Measurements from ENCODE around the gene CRYM. TPM values are rescaled to one million over a fixed set of nuclear protein-coding genes. Genes with fewer than 3 reads are reported as not detected.
"Not testable (repeated sequence)": the region's sequence is repeated elsewhere in the genome, so short reads cannot be mapped to it uniquely, and the experiment has no call there.

Gene CRYM
- total RNA-seq (10 to 100 TPM in 1 of 2 donors, 1 to 10 TPM in 1; 7.6 to 22.2 TPM), polyA plus RNA-seq (ENCODE audit: insufficient read length in 2 of 2) (1 to 10 TPM; 4.0 to 4.3 TPM)
- long read RNA-seq, donor 1: 0 reads
- long read RNA-seq, donor 2, partial matches to known transcripts: 0 of 1 reads
- long read RNA-seq, donor 2, other reads (novel, unspliced or antisense): 0 of 1 reads
- long read RNA-seq, donor 3, partial matches to known transcripts: 26 of 26 reads
- long read RNA-seq, donor 3, other reads (novel, unspliced or antisense): 0 of 26 reads
- long read RNA-seq, donor 4: 0 reads

DNA sequence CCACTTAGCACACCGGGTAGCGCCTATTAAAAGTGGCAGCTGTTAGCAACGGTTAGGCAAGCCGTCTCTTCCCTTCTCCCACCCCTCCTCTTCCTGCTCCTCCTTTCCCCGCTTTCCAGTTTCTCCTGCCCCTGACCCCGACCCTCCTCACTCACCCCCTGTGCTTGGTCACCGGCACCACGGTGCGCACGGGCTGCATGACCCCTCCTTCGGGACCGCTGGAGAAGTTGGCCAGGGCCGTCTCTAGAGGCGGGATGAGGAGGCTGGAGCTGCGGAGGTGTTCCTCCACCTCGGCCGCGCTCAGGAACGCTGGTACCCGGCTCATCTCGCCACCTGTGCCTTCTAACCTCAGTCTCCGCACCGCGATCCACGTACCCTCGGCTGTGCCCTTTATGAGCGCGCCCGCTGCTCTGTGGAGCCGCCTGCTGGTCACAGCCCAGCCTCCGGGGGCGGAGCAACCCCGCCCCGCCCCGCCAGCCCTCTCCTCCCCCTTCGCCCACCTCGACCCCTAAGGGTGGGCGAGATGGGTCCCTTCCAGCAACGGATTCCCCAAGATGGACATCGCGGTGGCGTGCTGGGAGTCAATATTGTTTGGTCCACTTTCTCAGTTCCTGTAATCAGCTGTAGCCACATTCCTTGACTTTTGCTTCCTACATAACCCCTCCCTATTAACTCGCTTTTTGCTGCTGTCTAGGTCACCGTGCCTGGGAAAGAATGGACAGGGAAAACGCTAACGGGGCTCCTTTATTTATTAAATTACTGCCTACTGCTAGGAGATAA lies at the start of gene CRYM:
CRYM (minus strand) TSS at position 364 of the 780 bp plus-strand sequence; CDS start at position 325, 39 bp downstream.
- H3K4me1 ChIP-seq (ENCODE audit: control insufficient read depth, insufficient read depth, low read length): peaks cover 6% of the 10 kb centered on the region
- DNase-seq (ENCODE audit: low read depth in 4 of 6, low spot score in 6 of 6): peak in 3 of 6 donors; percentile 18 to 69 (median 61)
- peak within 1 kb of the TSS; percentile 58 for H3K4me3 ChIP-seq (ENCODE audit: low read depth, low read length)
- peaks cover 25% of the 10 kb centered on the region for H3K27me3 ChIP-seq (ENCODE audit: control insufficient read depth, insufficient read depth, low read length)
- no peaks in the 10 kb centered on the region for H3K9me3 ChIP-seq (ENCODE audit: control insufficient read depth, insufficient read depth, low read length)
- WGBS (ENCODE audit: insufficient coverage): 1% methylated on average over 40 of the region's 46 CpGs
- no peaks in the 10 kb centered on the region for H3K36me3 ChIP-seq (ENCODE audit: control insufficient read depth, insufficient read depth, low read length)
- no peak within 1 kb of the TSS for H3K27ac ChIP-seq (ENCODE audit: low read depth, low read length)

DNA sequence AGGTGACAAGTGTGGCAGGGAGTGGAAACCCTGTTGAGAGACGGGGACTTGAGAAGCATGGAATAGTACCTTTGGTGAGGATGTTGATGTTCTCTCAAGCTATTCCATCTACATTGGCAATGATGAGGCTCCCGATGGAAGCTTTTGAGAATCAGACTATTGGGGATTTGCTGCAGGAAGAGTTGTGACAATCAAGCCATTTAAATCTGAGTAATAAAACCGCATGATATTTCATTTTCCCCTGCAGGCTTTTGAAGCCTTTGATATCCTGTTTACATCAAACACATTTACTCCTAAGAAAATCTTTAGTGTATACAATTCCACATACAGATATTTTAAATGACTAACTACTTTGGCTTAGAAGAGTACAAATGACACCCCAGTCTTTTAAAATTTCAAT lies 49.0 kb upstream of the CRYM start:
- no peaks in the 10 kb centered on the region for H3K36me3 ChIP-seq (ENCODE audit: control insufficient read depth, insufficient read depth, low read length)
- no peak overlapping the region for H3K4me3 ChIP-seq (ENCODE audit: low read depth, low read length)
- no peak overlapping the region for H3K27ac ChIP-seq (ENCODE audit: low read depth, low read length)
- no peaks in the 10 kb centered on the region for H3K9me3 ChIP-seq (ENCODE audit: control insufficient read depth, insufficient read depth, low read length)
- no peaks in the 10 kb centered on the region for H3K4me1 ChIP-seq (ENCODE audit: control insufficient read depth, insufficient read depth, low read length)
- WGBS (ENCODE audit: insufficient coverage): no CpG with 5 or more reads among the region's 3 CpGs
- peak in 1 of 6 donors; percentile 50 for DNase-seq (ENCODE audit: low read depth in 4 of 6, low spot score in 6 of 6)
- no peaks in the 10 kb centered on the region for H3K27me3 ChIP-seq (ENCODE audit: control insufficient read depth, insufficient read depth, low read length)

DNA sequence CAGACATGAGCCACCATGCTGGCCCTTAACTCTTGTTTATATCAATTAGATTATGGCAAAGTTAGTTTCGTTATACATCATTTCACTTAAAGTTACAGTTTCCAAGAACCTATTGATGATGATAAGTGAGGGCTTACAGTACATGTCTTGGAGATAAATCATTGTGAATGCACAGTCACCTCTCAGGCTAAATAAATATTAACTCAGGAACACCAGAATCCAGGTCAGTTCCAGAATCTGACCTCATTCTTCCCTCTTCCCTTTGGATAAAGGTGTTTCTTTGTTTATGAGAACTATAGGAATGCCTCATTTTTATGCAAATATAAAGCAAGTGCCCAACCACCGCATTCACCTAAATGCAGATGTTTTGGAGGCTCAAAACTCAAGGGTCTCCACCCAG lies 48.4 kb upstream of the CRYM start:
- no CpG with 5 or more reads among the region's 2 CpGs for WGBS (ENCODE audit: insufficient coverage)
- no peak for DNase-seq (ENCODE audit: low read depth in 4 of 6, low spot score in 6 of 6)
- no peaks in the 10 kb centered on the region for H3K4me1 ChIP-seq (ENCODE audit: control insufficient read depth, insufficient read depth, low read length)
- no peak overlapping the region for H3K4me3 ChIP-seq (ENCODE audit: low read depth, low read length)
- H3K27me3 ChIP-seq (ENCODE audit: control insufficient read depth, insufficient read depth, low read length): no peaks in the 10 kb centered on the region
- H3K27ac ChIP-seq (ENCODE audit: low read depth, low read length): no peak overlapping the region
- H3K36me3 ChIP-seq (ENCODE audit: control insufficient read depth, insufficient read depth, low read length): no peaks in the 10 kb centered on the region
- H3K9me3 ChIP-seq (ENCODE audit: control insufficient read depth, insufficient read depth, low read length): no peaks in the 10 kb centered on the region

DNA sequence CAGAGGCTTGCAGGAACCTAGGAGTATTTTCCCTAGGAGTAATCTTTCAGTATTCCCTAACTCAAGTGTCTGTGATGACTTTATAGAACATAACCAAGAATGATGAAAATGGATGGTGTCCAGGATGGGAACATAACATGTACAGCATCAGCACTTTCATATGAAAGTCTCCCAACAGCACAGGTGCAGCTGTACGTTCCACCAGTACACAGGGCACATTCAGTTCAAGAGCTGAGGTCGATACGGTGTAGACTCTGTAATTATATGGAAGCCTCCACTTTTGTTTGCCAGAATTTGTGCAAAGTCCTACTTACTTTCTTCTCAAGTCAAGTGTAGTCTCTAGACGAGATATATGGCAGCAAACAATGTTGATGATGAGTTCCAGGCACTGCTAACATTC lies 46.2 kb upstream of the CRYM start:
- no peaks in the 10 kb centered on the region for H3K27me3 ChIP-seq (ENCODE audit: control insufficient read depth, insufficient read depth, low read length)
- WGBS (ENCODE audit: insufficient coverage): 75% methylated on average over 3 of the region's 4 CpGs
- no peak for DNase-seq (ENCODE audit: low read depth in 4 of 6, low spot score in 6 of 6)

DNA sequence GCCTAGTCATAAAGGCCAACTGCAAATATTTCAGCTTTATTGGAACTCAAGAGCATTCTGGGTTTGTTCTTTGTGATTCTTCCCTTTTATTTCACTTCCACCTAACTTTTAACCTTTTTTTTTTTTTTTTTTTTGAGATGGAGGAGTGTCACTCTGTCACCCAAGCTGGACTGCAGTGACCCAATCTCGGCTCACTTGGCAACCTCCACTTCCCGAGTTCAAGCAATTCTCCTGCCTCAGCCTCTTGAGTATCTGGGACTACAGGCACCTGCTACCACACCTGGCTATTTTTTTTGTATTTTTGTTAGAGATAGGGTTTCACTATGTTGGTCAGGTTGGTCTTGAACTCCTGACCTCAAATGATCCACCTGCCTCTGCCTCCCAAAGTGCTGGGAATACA lies 44.2 kb upstream of the CRYM start:
- not testable (repeated sequence) for H3K36me3 ChIP-seq (ENCODE audit: control insufficient read depth, insufficient read depth, low read length); DNase-seq (ENCODE audit: low read depth in 4 of 6, low spot score in 6 of 6); H3K4me3 ChIP-seq (ENCODE audit: low read depth, low read length); H3K27ac ChIP-seq (ENCODE audit: low read depth, low read length); H3K4me1 ChIP-seq (ENCODE audit: control insufficient read depth, insufficient read depth, low read length); H3K9me3 ChIP-seq (ENCODE audit: control insufficient read depth, insufficient read depth, low read length); H3K27me3 ChIP-seq (ENCODE audit: control insufficient read depth, insufficient read depth, low read length)
- 100% methylated on average over 1 of the region's 2 CpGs for WGBS (ENCODE audit: insufficient coverage)

More for the DNA sequence above, 46.2 kb upstream of the CRYM start:
- Histone ChIP-seq H3K4me3 (ENCODE audit: low read depth, low read length) (no peak overlapping the region), H3K36me3 (ENCODE audit: control insufficient read depth, insufficient read depth, low read length) (no peaks in the 10 kb centered on the region), H3K9me3 (ENCODE audit: control insufficient read depth, insufficient read depth, low read length) (no peaks in the 10 kb centered on the region), H3K4me1 (ENCODE audit: control insufficient read depth, insufficient read depth, low read length) (no peaks in the 10 kb centered on the region), H3K27ac (ENCODE audit: low read depth, low read length) (no peak overlapping the region)

DNA sequence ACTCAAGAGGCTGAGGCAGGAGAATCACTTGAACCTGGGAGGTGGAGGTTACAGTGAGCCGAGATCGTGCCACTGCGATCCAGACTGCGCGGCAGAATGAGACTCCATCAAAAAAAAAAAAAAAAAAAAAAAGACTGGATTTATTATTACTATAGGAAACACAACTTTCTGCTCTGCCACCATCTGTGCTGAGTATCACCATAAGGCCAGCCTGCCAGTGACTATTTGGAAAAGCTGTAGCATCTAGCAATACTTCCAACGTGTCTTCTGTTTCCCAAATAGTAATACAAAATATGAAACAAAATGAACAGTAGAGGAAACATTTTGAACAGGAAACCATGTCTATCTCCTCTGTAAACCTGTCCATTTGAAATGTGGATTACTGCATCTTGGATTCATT lies 43.6 kb upstream of the CRYM start:
- Histone ChIP-seq H3K27ac (ENCODE audit: low read depth, low read length) (no peak overlapping the region), H3K36me3 (ENCODE audit: control insufficient read depth, insufficient read depth, low read length) (no peaks in the 10 kb centered on the region), H3K4me1 (ENCODE audit: control insufficient read depth, insufficient read depth, low read length) (no peaks in the 10 kb centered on the region), H3K4me3 (ENCODE audit: low read depth, low read length) (no peak overlapping the region), H3K9me3 (ENCODE audit: control insufficient read depth, insufficient read depth, low read length) (no peaks in the 10 kb centered on the region), H3K27me3 (ENCODE audit: control insufficient read depth, insufficient read depth, low read length) (no peaks in the 10 kb centered on the region)
- peak in 1 of 6 donors; percentile 37 for DNase-seq (ENCODE audit: low read depth in 4 of 6, low spot score in 6 of 6)
- no CpG with 5 or more reads among the region's 6 CpGs for WGBS (ENCODE audit: insufficient coverage)

DNA sequence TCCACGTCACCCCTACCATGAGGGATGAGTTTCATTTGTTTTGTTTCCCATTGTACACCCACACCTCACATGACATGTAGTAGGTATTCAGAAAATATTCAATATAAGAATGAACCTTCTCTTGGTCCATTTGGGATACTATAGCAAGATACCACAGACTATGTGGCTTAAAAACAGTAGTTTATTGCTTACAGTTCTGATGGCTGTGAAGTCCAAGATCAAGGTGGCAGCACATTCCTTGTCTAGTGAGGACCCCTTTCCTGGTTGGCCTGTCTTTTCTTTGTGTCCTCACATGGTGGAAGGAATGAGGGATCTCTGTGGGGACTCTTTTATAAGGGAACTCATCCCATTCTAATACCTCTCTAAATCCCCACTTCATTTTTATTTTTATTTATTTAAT lies 36.2 kb upstream of the CRYM start:
- no peaks in the 10 kb centered on the region for H3K4me1 ChIP-seq (ENCODE audit: control insufficient read depth, insufficient read depth, low read length)
- H3K9me3 ChIP-seq (ENCODE audit: control insufficient read depth, insufficient read depth, low read length): no peaks in the 10 kb centered on the region
- no peaks in the 10 kb centered on the region for H3K27me3 ChIP-seq (ENCODE audit: control insufficient read depth, insufficient read depth, low read length)
- no peak overlapping the region for H3K4me3 ChIP-seq (ENCODE audit: low read depth, low read length)
- no peak for DNase-seq (ENCODE audit: low read depth in 4 of 6, low spot score in 6 of 6)
- no CpG with 5 or more reads among the region's 1 CpG for WGBS (ENCODE audit: insufficient coverage)
- H3K36me3 ChIP-seq (ENCODE audit: control insufficient read depth, insufficient read depth, low read length): no peaks in the 10 kb centered on the region
- no peak overlapping the region for H3K27ac ChIP-seq (ENCODE audit: low read depth, low read length)

DNA sequence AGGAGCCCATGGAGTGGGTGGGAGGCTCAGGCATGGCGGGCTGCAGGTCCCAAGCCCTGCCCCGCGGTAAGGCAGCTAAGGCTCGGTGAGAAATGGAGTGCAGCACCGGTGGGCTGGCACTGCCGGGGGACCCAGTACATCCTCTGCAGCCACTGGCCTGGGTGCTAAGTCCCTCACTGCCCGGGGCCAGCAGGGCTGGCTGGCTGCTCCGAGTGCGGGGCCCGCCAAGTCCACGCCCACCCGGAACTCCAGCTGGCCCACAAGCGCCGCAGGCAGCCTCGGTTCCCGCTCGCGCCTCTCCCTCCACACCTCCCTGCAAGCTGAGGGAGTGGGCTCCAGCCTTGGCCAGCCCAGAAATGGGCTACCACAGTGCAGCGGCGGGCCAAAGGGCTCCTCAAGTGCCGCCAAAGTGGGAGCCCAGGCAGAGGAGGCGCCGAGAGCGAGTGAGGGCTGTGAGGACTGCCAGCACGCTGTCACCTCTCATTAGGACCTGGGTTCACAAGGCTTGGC lies 34.8 kb upstream of the CRYM start:
- not testable (repeated sequence) for H3K4me1 ChIP-seq (ENCODE audit: control insufficient read depth, insufficient read depth, low read length); H3K36me3 ChIP-seq (ENCODE audit: control insufficient read depth, insufficient read depth, low read length); H3K9me3 ChIP-seq (ENCODE audit: control insufficient read depth, insufficient read depth, low read length); H3K4me3 ChIP-seq (ENCODE audit: low read depth, low read length); H3K27ac ChIP-seq (ENCODE audit: low read depth, low read length); H3K27me3 ChIP-seq (ENCODE audit: control insufficient read depth, insufficient read depth, low read length); DNase-seq (ENCODE audit: low read depth in 4 of 6, low spot score in 6 of 6)
- 97% methylated on average over 25 of the region's 25 CpGs for WGBS (ENCODE audit: insufficient coverage)

DNA sequence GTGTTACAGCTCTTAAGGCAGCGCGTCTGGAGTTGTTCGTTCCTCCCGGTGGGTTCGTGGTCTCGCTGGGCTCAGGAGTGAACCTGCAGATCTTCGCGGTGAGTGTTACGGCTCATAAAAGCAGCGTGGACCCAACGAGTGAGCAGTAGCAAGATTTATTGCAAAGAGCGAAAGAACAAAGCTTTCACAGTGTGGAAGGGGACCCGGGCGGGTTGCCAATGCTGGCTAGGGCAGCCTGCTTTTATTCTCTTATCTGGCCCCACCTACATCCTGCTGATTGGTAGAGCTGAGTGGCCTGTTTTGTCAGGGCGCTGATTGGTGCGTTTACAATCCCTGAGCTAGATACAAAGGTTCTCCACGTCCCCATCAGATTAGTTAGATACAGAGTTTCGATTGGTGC lies 34.0 kb upstream of the CRYM start:
- H3K27ac ChIP-seq (ENCODE audit: low read depth, low read length); H3K9me3 ChIP-seq (ENCODE audit: control insufficient read depth, insufficient read depth, low read length); H3K27me3 ChIP-seq (ENCODE audit: control insufficient read depth, insufficient read depth, low read length); DNase-seq (ENCODE audit: low read depth in 4 of 6, low spot score in 6 of 6); H3K4me3 ChIP-seq (ENCODE audit: low read depth, low read length); H3K4me1 ChIP-seq (ENCODE audit: control insufficient read depth, insufficient read depth, low read length); H3K36me3 ChIP-seq (ENCODE audit: control insufficient read depth, insufficient read depth, low read length): not testable (repeated sequence)
- WGBS (ENCODE audit: insufficient coverage): no CpG with 5 or more reads among the region's 18 CpGs

DNA sequence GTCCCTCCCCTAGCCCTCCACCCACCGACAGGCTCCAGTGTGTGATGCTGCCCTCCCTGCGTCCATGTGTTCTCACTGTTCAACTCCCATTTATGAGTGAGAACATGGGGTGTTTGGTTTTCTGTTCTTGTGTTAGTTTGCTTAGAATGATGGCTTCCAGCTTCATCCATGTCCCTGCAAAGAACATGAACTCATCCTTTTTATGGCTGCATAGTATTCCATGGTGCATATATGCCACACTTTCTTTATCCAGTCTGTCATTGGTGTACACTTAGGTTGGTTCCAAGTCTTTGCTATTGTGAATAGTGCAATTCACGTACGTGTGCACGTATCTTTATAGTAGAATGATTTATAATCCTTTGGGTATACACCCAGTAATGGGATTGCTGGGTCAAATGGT lies 28.6 kb upstream of the CRYM start:
- H3K27ac ChIP-seq (ENCODE audit: low read depth, low read length); H3K4me3 ChIP-seq (ENCODE audit: low read depth, low read length); H3K9me3 ChIP-seq (ENCODE audit: control insufficient read depth, insufficient read depth, low read length); H3K36me3 ChIP-seq (ENCODE audit: control insufficient read depth, insufficient read depth, low read length); DNase-seq (ENCODE audit: low read depth in 4 of 6, low spot score in 6 of 6); H3K4me1 ChIP-seq (ENCODE audit: control insufficient read depth, insufficient read depth, low read length): not testable (repeated sequence)
- no CpG with 5 or more reads among the region's 5 CpGs for WGBS (ENCODE audit: insufficient coverage)
- peaks cover 16% of the 10 kb centered on the region for H3K27me3 ChIP-seq (ENCODE audit: control insufficient read depth, insufficient read depth, low read length)

Data from spinal cord (tissue), 10 donors.